WTC11 (cell line): Measurements from ENCODE around the gene TENT4B. TPM values are rescaled to one million over a fixed set of nuclear protein-coding genes. Genes with fewer than 3 reads are reported as not detected.
A peak's percentile ranks its signal among the peaks of the same experiment; 100 is the strongest.

ENCODE experiments used
- ATAC-seq: fragments of 200-7000 bp; cut with Tn5 transposase; 2 replicates; pipeline ENCODE4 v1.10.0; 2021; ENCODE audit warnings: mild to moderate bottlenecking, moderate library complexity
- CTCF ChIA-PET: fragments of 300-600 bp; sonication (Branson Sonifier 250); formaldehyde crosslinking; loops from one replicate; lab custom pipeline; 2021; ENCODE audit warnings: antibody characterized with exemption; lab: Charles Lee
- POLR2A ChIA-PET: fragments of 350-600 bp; sonication (Branson Sonifier 250); formaldehyde crosslinking; loops from one replicate; lab custom pipeline; 2021; ENCODE audit warnings: antibody characterized with exemption; lab: Charles Lee
- DNase-seq: peaks from one replicate; pipeline ENCODE4 v3.0.0; 2021; ENCODE audit warnings: low spot score
- H3K27ac Mint-ChIP-seq: 2 replicates; pipeline ENCODE4 v1.8.0; 2021; ENCODE audit warnings: mixed read lengths
- H3K27me3 Mint-ChIP-seq: 2 replicates; pipeline ENCODE4 v1.8.0; 2021; ENCODE audit warnings: low read depth, mild to moderate bottlenecking, moderate library complexity, mixed read lengths
- H3K36me3 Mint-ChIP-seq: 2 replicates; pipeline ENCODE4 v1.8.0; 2021; ENCODE audit warnings: mixed read lengths
- H3K4me1 Mint-ChIP-seq: 2 replicates; pipeline ENCODE4 v1.8.0; 2022; ENCODE audit warnings: mixed read lengths
- H3K4me3 Mint-ChIP-seq: 2 replicates; pipeline ENCODE4 v1.8.0; 2021; ENCODE audit warnings: mild to moderate bottlenecking, moderate library complexity, mixed read lengths
- H3K9me3 Mint-ChIP-seq: 2 replicates; pipeline ENCODE4 v1.8.0; 2021; ENCODE audit warnings: mixed read lengths
- CBFB ChIP-seq: sonication (generic); formaldehyde crosslinking; IDR thresholded peaks from 2 replicates; pipeline ENCODE4 v1.8.1; 2022; ENCODE audit warnings: mild to moderate bottlenecking, low read depth, missing genetic modification reagents
- CDX4 ChIP-seq: fragments of 250-450 bp; sonication (Bioruptor Pico); IDR thresholded peaks from 2 replicates; pipeline ENCODE4 v1.9.0; 2021; ENCODE audit warnings: moderate library complexity, mild to moderate bottlenecking, inconsistent platforms, borderline replicate concordance
- CREM ChIP-seq: sonication (generic); formaldehyde crosslinking; IDR thresholded peaks from 2 replicates; pipeline ENCODE4 v1.8.1; 2022; ENCODE audit warnings: mild to moderate bottlenecking, missing genetic modification reagents, moderate library complexity
- ELF4 ChIP-seq: sonication (generic); formaldehyde crosslinking; IDR thresholded peaks from 2 replicates; pipeline ENCODE4 v1.8.1; 2022; ENCODE audit warnings: low read depth, mild to moderate bottlenecking, moderate library complexity, missing genetic modification reagents
- ERG ChIP-seq: fragments of 250-450 bp; sonication (Bioruptor Pico); IDR thresholded peaks from 2 replicates; pipeline ENCODE4 v1.8.0; 2021; ENCODE audit warnings: mild to moderate bottlenecking
- GABPB1 ChIP-seq: sonication (generic); formaldehyde crosslinking; IDR thresholded peaks from 2 replicates; pipeline ENCODE4 v1.8.1; 2023; ENCODE audit warnings: mild to moderate bottlenecking, missing genetic modification reagents
- GRHL2 ChIP-seq: fragments of 250-450 bp; sonication (Bioruptor Pico); IDR thresholded peaks from 2 replicates; pipeline ENCODE4 v1.8.0; 2022; ENCODE audit warnings: mild to moderate bottlenecking, moderate library complexity; ENCODE audit not compliant: insufficient replicate concordance, severe bottlenecking
- MAX ChIP-seq: sonication (generic); formaldehyde crosslinking; IDR thresholded peaks from 2 replicates; pipeline ENCODE4 v1.8.0; 2022; ENCODE audit warnings: mild to moderate bottlenecking, missing genetic modification reagents
- NFE2L1 ChIP-seq: sonication (generic); formaldehyde crosslinking; IDR thresholded peaks from 2 replicates; pipeline ENCODE4 v1.8.1; 2023; ENCODE audit warnings: missing genetic modification reagents
- OVOL2 ChIP-seq: fragments of 250-450 bp; sonication (Bioruptor Pico); IDR thresholded peaks from 2 replicates; pipeline ENCODE4 v1.9.0; 2021; ENCODE audit warnings: mild to moderate bottlenecking, borderline replicate concordance
- RELA ChIP-seq: sonication (generic); formaldehyde crosslinking; IDR thresholded peaks from 2 replicates; pipeline ENCODE4 v1.8.1; 2022; ENCODE audit warnings: missing genetic modification reagents, mild to moderate bottlenecking, borderline replicate concordance
- SMAD3 ChIP-seq: sonication (generic); formaldehyde crosslinking; IDR thresholded peaks from 2 replicates; pipeline ENCODE4 v1.8.0; 2022; ENCODE audit warnings: missing genetic modification reagents, mild to moderate bottlenecking, borderline replicate concordance
- SOX15 ChIP-seq: fragments of 250-450 bp; sonication (Bioruptor Pico); IDR thresholded peaks from 2 replicates; pipeline ENCODE4 v1.9.0; 2021; ENCODE audit warnings: mild to moderate bottlenecking
- TEAD4 ChIP-seq: sonication (generic); formaldehyde crosslinking; IDR thresholded peaks from 2 replicates; pipeline ENCODE4 v1.8.0; 2022; ENCODE audit warnings: mild to moderate bottlenecking, missing genetic modification reagents
- ZBTB21 ChIP-seq: sonication (generic); formaldehyde crosslinking; IDR thresholded peaks from 2 replicates; pipeline ENCODE4 v1.8.1; 2023; ENCODE audit warnings: mild to moderate bottlenecking, missing genetic modification reagents, borderline replicate concordance
- ZMAT4 ChIP-seq: fragments of 250-450 bp; sonication (Bioruptor Pico); IDR thresholded peaks from 2 replicates; pipeline ENCODE4 v1.9.0; 2021; ENCODE audit warnings: mild to moderate bottlenecking
- total RNA-seq: library from RNA; stranded (reverse); gene quantifications from 3 replicates; pipeline ENCODE4 v1.2.3, GENCODE V29; 2021
- TF ChIP-seq, protein P1 (sequence below): sonication (generic); formaldehyde crosslinking; IDR thresholded peaks from 2 replicates; pipeline ENCODE4 v1.8.1; 2022; ENCODE audit warnings: low read depth, mild to moderate bottlenecking, moderate library complexity, missing genetic modification reagents, borderline replicate concordance
- TF ChIP-seq, protein P2 (sequence below): sonication (generic); formaldehyde crosslinking; IDR thresholded peaks from 2 replicates; pipeline ENCODE4 v1.8.0; 2022; ENCODE audit warnings: mild to moderate bottlenecking, missing genetic modification reagents
- TF ChIP-seq, protein P3 (sequence below): sonication (generic); formaldehyde crosslinking; IDR thresholded peaks from 2 replicates; pipeline ENCODE4 v1.8.1; 2023; ENCODE audit warnings: mild to moderate bottlenecking, missing genetic modification reagents
- TF ChIP-seq, protein P4 (sequence below): sonication (generic); formaldehyde crosslinking; conservative IDR thresholded peaks from 2 replicates; pipeline ENCODE4 v1.8.1; 2022; ENCODE audit warnings: mild to moderate bottlenecking, missing genetic modification reagents
- TF ChIP-seq, protein P5 (sequence below): sonication (generic); formaldehyde crosslinking; IDR thresholded peaks from 2 replicates; pipeline ENCODE4 v1.8.1; 2023; ENCODE audit warnings: mild to moderate bottlenecking, missing genetic modification reagents, moderate library complexity

Gene TENT4B
- total RNA-seq, 1 experiment from 2014 or later = 14.3 TPM

GRCh38 chr16:50272687-50273381, 119.7 kb downstream of the TENT4B start:
- Mint-ChIP-seq H3K4me1 (no peaks in the 10 kb centered on the region), H3K4me3 (no peak overlapping the region), H3K9me3 (no peaks in the 10 kb centered on the region; the same call in 1 of the 2 replicates), H3K27ac (no peak overlapping the region), H3K27me3 (no peaks in the 10 kb centered on the region; the same call in 1 of the 2 replicates), H3K36me3 (no peaks in the 10 kb centered on the region)
- ATAC-seq (no peak), DNase-seq (no peak)
- ChIA-PET CTCF (interaction anchor here (1.5 to 1.8 kb wide), 3 partner anchors 62 to 394 kb away, joined by 3 to 8 read pairs (median 7); no protein-coding TSS in a partner anchor), POLR2A (no interaction called here)
- TF ChIP-seq, protein P1, sequence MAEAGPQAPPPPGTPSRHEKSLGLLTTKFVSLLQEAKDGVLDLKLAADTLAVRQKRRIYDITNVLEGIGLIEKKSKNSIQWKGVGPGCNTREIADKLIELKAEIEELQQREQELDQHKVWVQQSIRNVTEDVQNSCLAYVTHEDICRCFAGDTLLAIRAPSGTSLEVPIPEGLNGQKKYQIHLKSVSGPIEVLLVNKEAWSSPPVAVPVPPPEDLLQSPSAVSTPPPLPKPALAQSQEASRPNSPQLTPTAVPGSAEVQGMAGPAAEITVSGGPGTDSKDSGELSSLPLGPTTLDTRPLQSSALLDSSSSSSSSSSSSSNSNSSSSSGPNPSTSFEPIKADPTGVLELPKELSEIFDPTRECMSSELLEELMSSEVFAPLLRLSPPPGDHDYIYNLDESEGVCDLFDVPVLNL (CRISPR knock-in tag) = no peak
- TF ChIP-seq, protein P2, sequence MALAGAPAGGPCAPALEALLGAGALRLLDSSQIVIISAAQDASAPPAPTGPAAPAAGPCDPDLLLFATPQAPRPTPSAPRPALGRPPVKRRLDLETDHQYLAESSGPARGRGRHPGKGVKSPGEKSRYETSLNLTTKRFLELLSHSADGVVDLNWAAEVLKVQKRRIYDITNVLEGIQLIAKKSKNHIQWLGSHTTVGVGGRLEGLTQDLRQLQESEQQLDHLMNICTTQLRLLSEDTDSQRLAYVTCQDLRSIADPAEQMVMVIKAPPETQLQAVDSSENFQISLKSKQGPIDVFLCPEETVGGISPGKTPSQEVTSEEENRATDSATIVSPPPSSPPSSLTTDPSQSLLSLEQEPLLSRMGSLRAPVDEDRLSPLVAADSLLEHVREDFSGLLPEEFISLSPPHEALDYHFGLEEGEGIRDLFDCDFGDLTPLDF = no peak
- TF ChIP-seq GRHL2 (CRISPR knock-in tag) (no peak), MAX (CRISPR knock-in tag) (no peak), NFE2L1 (CRISPR knock-in tag) (no peak), CBFB (CRISPR knock-in tag) (no peak), GABPB1 (no peak)
- TF ChIP-seq, protein P3, sequence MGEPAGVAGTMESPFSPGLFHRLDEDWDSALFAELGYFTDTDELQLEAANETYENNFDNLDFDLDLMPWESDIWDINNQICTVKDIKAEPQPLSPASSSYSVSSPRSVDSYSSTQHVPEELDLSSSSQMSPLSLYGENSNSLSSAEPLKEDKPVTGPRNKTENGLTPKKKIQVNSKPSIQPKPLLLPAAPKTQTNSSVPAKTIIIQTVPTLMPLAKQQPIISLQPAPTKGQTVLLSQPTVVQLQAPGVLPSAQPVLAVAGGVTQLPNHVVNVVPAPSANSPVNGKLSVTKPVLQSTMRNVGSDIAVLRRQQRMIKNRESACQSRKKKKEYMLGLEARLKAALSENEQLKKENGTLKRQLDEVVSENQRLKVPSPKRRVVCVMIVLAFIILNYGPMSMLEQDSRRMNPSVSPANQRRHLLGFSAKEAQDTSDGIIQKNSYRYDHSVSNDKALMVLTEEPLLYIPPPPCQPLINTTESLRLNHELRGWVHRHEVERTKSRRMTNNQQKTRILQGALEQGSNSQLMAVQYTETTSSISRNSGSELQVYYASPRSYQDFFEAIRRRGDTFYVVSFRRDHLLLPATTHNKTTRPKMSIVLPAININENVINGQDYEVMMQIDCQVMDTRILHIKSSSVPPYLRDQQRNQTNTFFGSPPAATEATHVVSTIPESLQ (CRISPR knock-in tag) = no peak
- TF ChIP-seq, protein P4, sequence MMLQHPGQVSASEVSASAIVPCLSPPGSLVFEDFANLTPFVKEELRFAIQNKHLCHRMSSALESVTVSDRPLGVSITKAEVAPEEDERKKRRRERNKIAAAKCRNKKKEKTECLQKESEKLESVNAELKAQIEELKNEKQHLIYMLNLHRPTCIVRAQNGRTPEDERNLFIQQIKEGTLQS (CRISPR knock-in tag) = no peak

DNA sequence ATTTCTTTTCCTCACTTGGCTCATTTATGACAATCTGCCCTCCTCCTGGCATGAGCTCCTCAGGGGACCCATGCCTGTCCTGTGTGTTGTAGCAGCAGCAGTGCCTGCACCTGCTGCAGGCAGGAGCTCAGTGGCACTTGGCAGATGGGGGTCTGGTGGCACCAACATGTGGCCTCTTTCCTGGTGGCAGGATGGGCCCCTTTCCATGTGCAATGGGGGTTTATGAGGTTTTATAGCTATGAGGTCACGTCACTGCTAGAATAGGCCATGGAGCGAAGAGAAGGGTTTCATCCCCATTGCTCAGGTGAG, 120.2 kb downstream of the TENT4B start:
- H3K27ac Mint-ChIP-seq = peak overlapping the region; percentile 65; the same call in 1 of the 2 replicates
- DNase-seq (no peak), ATAC-seq (no peak)
- TF ChIP-seq GABPB1 (no peak), RELA (CRISPR knock-in tag) (no peak), ERG (no peak), ELF4 (CRISPR knock-in tag) (no peak), CREM (no peak), SMAD3 (CRISPR knock-in tag) (no peak)
- no peaks in the 10 kb centered on the region for H3K4me1 Mint-ChIP-seq
- no peaks in the 10 kb centered on the region for H3K36me3 Mint-ChIP-seq
- H3K4me3 Mint-ChIP-seq = no peak overlapping the region
- ChIA-PET POLR2A (no interaction called here), CTCF (interaction anchor here (0.7 to 1.8 kb wide), 4 partner anchors 59 to 394 kb away, joined by 3 to 8 read pairs (median 5); no protein-coding TSS in a partner anchor)
- no peaks in the 10 kb centered on the region; the same call in 1 of the 2 replicates for H3K27me3 Mint-ChIP-seq
- peaks cover 2% of the 10 kb centered on the region for H3K9me3 Mint-ChIP-seq

- no peak for DNase-seq
- ATAC-seq = no peak
These were observed 120.8 kb downstream of the TENT4B start for GRCh38 chr16:50273888-50274325.

More at GRCh38 chr16:50273888-50274325, 120.8 kb downstream of the TENT4B start:
- CTCF ChIA-PET = interaction anchor here (0.6 to 1.8 kb wide), 7 partner anchors 14 to 393 kb away, joined by 3 to 8 read pairs (median 3); no protein-coding TSS in a partner anchor
- H3K9me3 Mint-ChIP-seq = peaks cover 5% of the 10 kb centered on the region
- POLR2A ChIA-PET = no interaction called here
- TF ChIP-seq SOX15 (CRISPR knock-in tag) (no peak), ZBTB21 (CRISPR knock-in tag) (no peak), CREM (no peak), TEAD4 (CRISPR knock-in tag) (no peak), ZMAT4 (CRISPR knock-in tag) (no peak), OVOL2 (CRISPR knock-in tag) (no peak), CDX4 (no peak)
- TF ChIP-seq, protein P1 (CRISPR knock-in tag) = no peak
- TF ChIP-seq, protein P5, sequence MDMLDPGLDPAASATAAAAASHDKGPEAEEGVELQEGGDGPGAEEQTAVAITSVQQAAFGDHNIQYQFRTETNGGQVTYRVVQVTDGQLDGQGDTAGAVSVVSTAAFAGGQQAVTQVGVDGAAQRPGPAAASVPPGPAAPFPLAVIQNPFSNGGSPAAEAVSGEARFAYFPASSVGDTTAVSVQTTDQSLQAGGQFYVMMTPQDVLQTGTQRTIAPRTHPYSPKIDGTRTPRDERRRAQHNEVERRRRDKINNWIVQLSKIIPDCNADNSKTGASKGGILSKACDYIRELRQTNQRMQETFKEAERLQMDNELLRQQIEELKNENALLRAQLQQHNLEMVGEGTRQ (CRISPR knock-in tag) = no peak
- TF ChIP-seq, all 79 proteins: peak for 0
- no peak overlapping the region for H3K27ac Mint-ChIP-seq
- no peaks in the 10 kb centered on the region for H3K4me1 Mint-ChIP-seq
- no peaks in the 10 kb centered on the region for H3K36me3 Mint-ChIP-seq
- no peaks in the 10 kb centered on the region for H3K27me3 Mint-ChIP-seq
- no peak overlapping the region for H3K4me3 Mint-ChIP-seq
